ENCODE data around the gene FZD4. TPM values are rescaled to one million over a fixed set of nuclear protein-coding genes. Genes with fewer than 3 reads are reported as not detected.
A peak's percentile ranks its signal among the peaks of the same experiment; 100 is the strongest.
"Not testable (repeated sequence)": the region's sequence is repeated elsewhere in the genome, so short reads cannot be mapped to it uniquely, and the experiment has no call there.

FZD4 gene
- total RNA-seq, 1 donor from 2014 or later, result 47.1 TPM

DNA sequence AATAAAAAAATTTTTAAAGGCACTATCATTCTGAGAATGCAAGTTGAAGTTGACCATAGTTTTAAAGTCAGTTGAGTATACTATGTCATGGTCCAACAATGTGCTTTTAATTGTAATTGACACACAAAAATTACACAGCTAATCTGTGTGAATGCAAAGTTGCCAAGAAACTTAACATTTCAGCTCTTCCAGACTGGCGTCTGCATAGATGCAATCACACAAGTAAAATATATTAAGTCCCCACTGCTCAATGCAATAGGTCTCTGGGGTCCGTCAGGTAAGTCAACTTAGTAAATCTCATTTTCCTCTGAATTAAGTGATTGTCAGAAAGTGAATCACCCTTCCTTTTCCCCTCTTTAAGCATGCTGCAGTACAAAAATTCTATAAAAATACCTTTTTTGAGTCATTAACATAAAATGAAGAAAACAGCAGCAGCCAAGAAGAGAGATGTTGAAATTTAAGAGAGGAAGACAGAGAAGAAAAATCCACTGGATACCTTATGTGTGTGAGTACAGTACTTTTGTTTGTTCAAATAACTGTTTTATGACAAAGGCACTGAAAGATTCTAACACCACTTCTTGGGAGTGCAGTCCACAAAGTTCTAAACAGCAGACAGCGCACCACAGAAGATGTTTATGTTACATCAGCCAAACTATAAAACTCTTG is 5.1 kb downstream of the FZD4 start:
- TF ChIP-seq POLR2AphosphoS5 (IDR thresholded peaks at IDR 0.05; ENCODE audit: insufficient read depth in 1 of 2, low read depth in 1 of 2) (no peak), POLR2A (IDR thresholded peaks at IDR 0.05) (no peak)
- TF ChIP-seq, protein P1, sequence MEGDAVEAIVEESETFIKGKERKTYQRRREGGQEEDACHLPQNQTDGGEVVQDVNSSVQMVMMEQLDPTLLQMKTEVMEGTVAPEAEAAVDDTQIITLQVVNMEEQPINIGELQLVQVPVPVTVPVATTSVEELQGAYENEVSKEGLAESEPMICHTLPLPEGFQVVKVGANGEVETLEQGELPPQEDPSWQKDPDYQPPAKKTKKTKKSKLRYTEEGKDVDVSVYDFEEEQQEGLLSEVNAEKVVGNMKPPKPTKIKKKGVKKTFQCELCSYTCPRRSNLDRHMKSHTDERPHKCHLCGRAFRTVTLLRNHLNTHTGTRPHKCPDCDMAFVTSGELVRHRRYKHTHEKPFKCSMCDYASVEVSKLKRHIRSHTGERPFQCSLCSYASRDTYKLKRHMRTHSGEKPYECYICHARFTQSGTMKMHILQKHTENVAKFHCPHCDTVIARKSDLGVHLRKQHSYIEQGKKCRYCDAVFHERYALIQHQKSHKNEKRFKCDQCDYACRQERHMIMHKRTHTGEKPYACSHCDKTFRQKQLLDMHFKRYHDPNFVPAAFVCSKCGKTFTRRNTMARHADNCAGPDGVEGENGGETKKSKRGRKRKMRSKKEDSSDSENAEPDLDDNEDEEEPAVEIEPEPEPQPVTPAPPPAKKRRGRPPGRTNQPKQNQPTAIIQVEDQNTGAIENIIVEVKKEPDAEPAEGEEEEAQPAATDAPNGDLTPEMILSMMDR (IDR thresholded peaks at IDR 0.05), result no peak
- intact Hi-C loops (cut with DNase I), result no loop called here
- Histone ChIP-seq H3K4me3 (peak overlapping the region; percentile 15 to 26), H3K36me3 (no peaks in the 10 kb centered on the region), H3K4me1 (peaks cover 71% of the 10 kb centered on the region), H3K27ac (peak overlapping the region; percentile 61), H3K27me3 (no peaks in the 10 kb centered on the region), H3K9me3 (no peaks in the 10 kb centered on the region)
- no peak for DNase-seq (ENCODE audit: extremely low spot score in 2 of 2)

DNA sequence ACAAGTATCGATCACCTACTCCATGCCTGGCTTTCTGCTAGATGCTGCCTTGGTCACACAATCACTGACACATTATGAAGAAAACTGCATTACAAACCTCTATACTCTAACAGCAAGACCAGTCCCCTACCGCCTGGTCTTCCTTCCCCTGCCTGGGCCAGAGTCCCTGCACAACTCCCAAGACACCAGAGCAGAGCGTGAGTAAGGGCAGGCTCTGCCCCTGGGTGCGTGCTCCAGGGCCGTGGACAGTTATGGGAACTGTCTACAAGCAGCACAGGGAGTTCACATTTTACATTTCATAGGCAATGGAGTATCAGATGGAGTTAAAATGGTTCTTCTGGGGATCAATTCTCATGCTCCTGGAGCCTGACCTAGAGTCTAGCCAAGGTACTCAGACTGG is 6.5 kb downstream of the FZD4 start:
- no peaks in the 10 kb centered on the region for H3K9me3 ChIP-seq
- no peak for TF ChIP-seq POLR2AphosphoS5 (IDR thresholded peaks at IDR 0.05; ENCODE audit: insufficient read depth in 1 of 2, low read depth in 1 of 2)
- TF ChIP-seq, protein P1 (IDR thresholded peaks at IDR 0.05), result no peak
- no peak for TF ChIP-seq POLR2A (IDR thresholded peaks at IDR 0.05)
- H3K4me1 ChIP-seq, result peaks cover 71% of the 10 kb centered on the region
- no peak for DNase-seq (ENCODE audit: extremely low spot score in 2 of 2)
- no peaks in the 10 kb centered on the region for H3K27me3 ChIP-seq
- H3K4me3 ChIP-seq, result peak overlapping the region; percentile 3 to 12
- no peaks in the 10 kb centered on the region for H3K36me3 ChIP-seq
- peak overlapping the region; percentile 40 for H3K27ac ChIP-seq
- intact Hi-C loops (cut with DNase I), result no loop called here

DNA sequence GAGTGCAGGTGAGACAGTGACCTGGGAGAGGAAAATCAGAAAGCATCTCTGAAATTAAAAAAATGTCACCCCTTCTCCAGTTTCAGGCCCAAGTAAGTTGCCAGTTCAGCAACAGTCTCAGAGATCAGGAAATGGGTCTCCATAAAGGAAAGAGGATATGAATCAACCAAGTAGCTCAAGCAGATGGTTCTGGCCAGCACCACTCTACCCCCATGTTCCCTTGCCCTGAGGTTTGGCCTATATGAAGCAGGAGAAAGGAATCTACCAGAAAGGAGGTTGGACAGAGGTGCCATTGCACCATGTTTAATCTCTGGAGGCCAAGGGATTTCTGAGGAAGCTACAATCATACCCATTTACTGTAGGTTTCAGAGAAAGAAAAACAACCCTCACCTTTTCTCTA is 7.7 kb downstream of the FZD4 start:
- intact Hi-C loops (cut with DNase I), result no loop called here
- H3K4me3 ChIP-seq, result no peak overlapping the region
- TF ChIP-seq POLR2A (IDR thresholded peaks at IDR 0.05) (no peak), POLR2AphosphoS5 (IDR thresholded peaks at IDR 0.05; ENCODE audit: insufficient read depth in 1 of 2, low read depth in 1 of 2) (no peak)
- TF ChIP-seq, protein P1 (IDR thresholded peaks at IDR 0.05), result no peak
- H3K27ac ChIP-seq, result no peak overlapping the region
- peaks cover 74% of the 10 kb centered on the region for H3K4me1 ChIP-seq
- no peaks in the 10 kb centered on the region for H3K27me3 ChIP-seq
- H3K9me3 ChIP-seq, result no peaks in the 10 kb centered on the region
- no peak for DNase-seq (ENCODE audit: extremely low spot score in 2 of 2)
- no peaks in the 10 kb centered on the region for H3K36me3 ChIP-seq

DNA sequence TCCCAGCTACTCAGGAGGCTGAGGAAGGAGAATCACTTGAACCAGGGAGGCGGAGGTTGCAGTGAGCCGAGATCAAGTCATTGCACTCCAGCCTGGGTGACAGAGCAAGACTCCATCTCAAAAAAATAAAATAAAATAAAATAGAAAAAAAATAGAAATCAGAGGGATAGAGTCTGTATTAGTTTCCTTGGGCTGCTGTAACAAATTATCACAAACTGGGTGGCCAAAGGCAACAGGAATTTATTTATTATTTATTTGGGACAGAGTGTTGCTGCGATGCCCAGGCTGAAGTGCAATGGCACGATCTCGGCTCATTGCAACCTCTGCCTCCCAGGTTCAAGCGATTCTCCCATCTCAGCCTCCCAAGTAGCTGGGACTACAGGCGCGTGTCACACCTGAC is 11.7 kb downstream of the FZD4 start:
- H3K9me3 ChIP-seq; H3K4me3 ChIP-seq; H3K36me3 ChIP-seq; H3K27me3 ChIP-seq; DNase-seq (ENCODE audit: extremely low spot score in 2 of 2); H3K27ac ChIP-seq; intact Hi-C loops (cut with DNase I): not testable (repeated sequence)
- peaks cover 68% of the 10 kb centered on the region for H3K4me1 ChIP-seq

DNA sequence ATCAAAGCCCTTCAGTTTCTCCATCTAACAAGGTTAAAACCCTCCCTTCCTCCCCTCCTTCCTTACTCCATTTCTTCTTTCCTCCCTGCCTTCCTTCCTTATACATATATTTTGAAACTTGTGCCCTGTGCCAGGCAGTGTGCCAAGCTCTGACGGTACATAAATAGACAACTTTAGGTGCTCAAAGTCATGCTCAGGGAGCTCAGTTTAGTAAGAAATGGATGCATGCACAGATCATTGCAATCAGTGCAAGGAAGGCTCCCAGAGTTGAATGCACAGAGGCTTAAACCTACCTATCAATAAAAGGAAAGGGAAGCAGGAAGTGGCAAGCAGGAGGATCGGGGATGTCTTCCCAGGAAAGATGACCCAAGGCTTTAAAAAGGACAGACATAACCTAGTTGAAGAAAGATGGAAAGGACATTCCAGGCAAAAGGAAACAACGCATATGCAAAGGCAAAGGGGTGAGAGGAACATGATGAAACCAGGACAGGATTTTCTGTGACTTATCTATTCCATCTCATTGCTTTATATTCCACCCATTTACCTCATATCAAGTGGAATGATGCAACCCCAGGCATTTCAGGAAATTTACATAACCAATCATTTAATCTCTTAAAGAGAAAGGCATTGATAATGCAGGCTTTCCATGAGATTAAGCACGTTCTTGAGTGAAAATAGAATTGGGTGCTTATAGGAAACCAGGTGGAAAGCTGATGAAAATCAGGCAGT is 13.2 kb downstream of the FZD4 start:
- intact Hi-C loops (cut with DNase I), result no loop called here
- Histone ChIP-seq H3K4me1 (peaks cover 53% of the 10 kb centered on the region), H3K27ac (peak overlapping the region; percentile 81), H3K27me3 (no peaks in the 10 kb centered on the region), H3K4me3 (peak overlapping the region in 1 of 2 donors; percentile 23), H3K36me3 (no peaks in the 10 kb centered on the region), H3K9me3 (no peaks in the 10 kb centered on the region)
- no peak for DNase-seq (ENCODE audit: extremely low spot score in 2 of 2)
- TF ChIP-seq POLR2A (IDR thresholded peaks at IDR 0.05) (no peak), POLR2AphosphoS5 (IDR thresholded peaks at IDR 0.05; ENCODE audit: insufficient read depth in 1 of 2, low read depth in 1 of 2) (no peak)
- TF ChIP-seq, protein P1 (IDR thresholded peaks at IDR 0.05), result no peak
